Testis (tissue), 3 donors: ENCODE measurements around the gene CPAMD8. TPM values are rescaled to one million over a fixed set of nuclear protein-coding genes. Genes with fewer than 3 reads are reported as not detected.
"Not testable (repeated sequence)": the region's sequence is repeated elsewhere in the genome, so short reads cannot be mapped to it uniquely, and the experiment has no call there.

Experiments
- DNase-seq: peaks from one replicate; pipeline ENCODE4 v3.0.0-alpha.2; 2019
- H3K27ac ChIP-seq, 2 donors: fragments of 200-600 bp; sonication (generic); one replicate each; pipeline ENCODE4 v1.5.1; 2019
- H3K27me3 ChIP-seq: fragments of 200-600 bp; sonication (generic); one replicate; pipeline ENCODE4 v1.5.1; 2019
- H3K36me3 ChIP-seq: fragments of 200-600 bp; sonication (generic); one replicate; pipeline ENCODE4 v1.5.1; 2017; ENCODE audit warnings: low read depth; ENCODE audit errors: missing control alignments
- H3K4me1 ChIP-seq: fragments of 200-600 bp; sonication (generic); one replicate; pipeline ENCODE4 v1.5.1; 2019
- H3K4me3 ChIP-seq, 2 donors: fragments of 200-600 bp; sonication (generic); one replicate each; pipeline ENCODE4 v1.5.1; 2017 to 2019
- H3K9me3 ChIP-seq: fragments of 200-600 bp; sonication (generic); one replicate; pipeline ENCODE4 v1.5.1; 2017
- POLR2A ChIP-seq: fragments of 450-650 bp; IDR thresholded peaks from one replicate; pipeline ENCODE4 v1.6.1; 2017; ENCODE audit warnings: antibody characterized with exemption, mild to moderate bottlenecking, moderate library complexity
- WGBS, 2 donors: methylation state at CpG; one replicate each; pipeline ENCODE4 v1.1.5; 2018; 5-methylcytosine and 5-hydroxymethylcytosine counted together
- intact Hi-C: fragments of 100-400 bp; cut with DNase I; formaldehyde crosslinking; loops from one replicate; pipeline ENCODE4 v1.15.1; 2023; ENCODE audit warnings: low total_unique reads
- polyA plus RNA-seq: library from polyadenylated mRNA; stranded (reverse); fragments of 350-450 nt; fragmentation: Illumina TruSeq; extraction: RNeasy Lipid Tissue Mini Kit (QIAGEN cat#74804); gene quantifications from one replicate; pipeline ENCODE4 v1.2.3, GENCODE V29; 2014; ENCODE audit warnings: low read depth, low replicate concordance; ENCODE audit not compliant: insufficient read depth
- total RNA-seq, 2 donors: library from RNA; depleted of rRNA; stranded (reverse); fragments of >200 nt; gene quantifications; one replicate each; pipeline ENCODE4 v1.2.3, GENCODE V29; 2016
- TF ChIP-seq, protein P1 (sequence below), 3 experiments: fragments of 450-650 bp in 2 of 3; fragments of 200-600 bp in 1 of 3; sonication (generic) in 1 of 3; IDR thresholded peaks; one replicate each; pipeline ENCODE4 v1.5.1; 2016 to 2019; ENCODE audit warnings: antibody characterized with exemption in 3 of 3, mild to moderate bottlenecking in 2 of 3, moderate library complexity in 1 of 3

Gene CPAMD8
- total and polyA plus RNA-seq, 3 donors from 2014 or later: 12.0 to 46.1 (median 30.8) TPM

DNA sequence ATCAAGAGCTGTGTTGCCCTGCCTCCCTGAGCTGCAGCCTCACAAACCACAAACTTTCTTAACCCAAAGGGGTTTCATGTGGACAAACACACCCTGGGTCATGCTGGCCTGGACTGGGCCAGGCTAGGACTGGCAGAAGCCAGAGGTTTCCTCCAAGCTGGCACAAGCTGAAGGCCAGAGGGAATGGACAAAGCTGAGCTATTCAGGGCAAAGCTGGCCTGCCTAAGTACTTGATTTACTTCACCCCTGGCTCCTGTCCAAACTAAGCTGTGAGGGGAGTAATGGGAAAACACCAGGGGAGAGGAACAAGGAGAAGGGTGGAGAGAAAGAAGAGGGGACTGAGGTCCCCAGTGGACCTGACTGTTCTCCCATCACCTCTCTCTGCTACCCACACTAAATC is 6.2 kb downstream of the CPAMD8 start:
- peak; percentile 22 for DNase-seq
- intact Hi-C loops: no loop called here
- H3K9me3 ChIP-seq: no peaks in the 10 kb centered on the region
- no peak overlapping the region for H3K27ac ChIP-seq
- H3K27me3 ChIP-seq: no peaks in the 10 kb centered on the region
- H3K4me3 ChIP-seq: no peak overlapping the region
- H3K36me3 ChIP-seq: no peaks in the 10 kb centered on the region
- H3K4me1 ChIP-seq: no peaks in the 10 kb centered on the region
- TF ChIP-seq POLR2A: no peak
- TF ChIP-seq, protein P1, sequence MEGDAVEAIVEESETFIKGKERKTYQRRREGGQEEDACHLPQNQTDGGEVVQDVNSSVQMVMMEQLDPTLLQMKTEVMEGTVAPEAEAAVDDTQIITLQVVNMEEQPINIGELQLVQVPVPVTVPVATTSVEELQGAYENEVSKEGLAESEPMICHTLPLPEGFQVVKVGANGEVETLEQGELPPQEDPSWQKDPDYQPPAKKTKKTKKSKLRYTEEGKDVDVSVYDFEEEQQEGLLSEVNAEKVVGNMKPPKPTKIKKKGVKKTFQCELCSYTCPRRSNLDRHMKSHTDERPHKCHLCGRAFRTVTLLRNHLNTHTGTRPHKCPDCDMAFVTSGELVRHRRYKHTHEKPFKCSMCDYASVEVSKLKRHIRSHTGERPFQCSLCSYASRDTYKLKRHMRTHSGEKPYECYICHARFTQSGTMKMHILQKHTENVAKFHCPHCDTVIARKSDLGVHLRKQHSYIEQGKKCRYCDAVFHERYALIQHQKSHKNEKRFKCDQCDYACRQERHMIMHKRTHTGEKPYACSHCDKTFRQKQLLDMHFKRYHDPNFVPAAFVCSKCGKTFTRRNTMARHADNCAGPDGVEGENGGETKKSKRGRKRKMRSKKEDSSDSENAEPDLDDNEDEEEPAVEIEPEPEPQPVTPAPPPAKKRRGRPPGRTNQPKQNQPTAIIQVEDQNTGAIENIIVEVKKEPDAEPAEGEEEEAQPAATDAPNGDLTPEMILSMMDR (IDR thresholded peaks at IDR 0.05): no peak

DNA sequence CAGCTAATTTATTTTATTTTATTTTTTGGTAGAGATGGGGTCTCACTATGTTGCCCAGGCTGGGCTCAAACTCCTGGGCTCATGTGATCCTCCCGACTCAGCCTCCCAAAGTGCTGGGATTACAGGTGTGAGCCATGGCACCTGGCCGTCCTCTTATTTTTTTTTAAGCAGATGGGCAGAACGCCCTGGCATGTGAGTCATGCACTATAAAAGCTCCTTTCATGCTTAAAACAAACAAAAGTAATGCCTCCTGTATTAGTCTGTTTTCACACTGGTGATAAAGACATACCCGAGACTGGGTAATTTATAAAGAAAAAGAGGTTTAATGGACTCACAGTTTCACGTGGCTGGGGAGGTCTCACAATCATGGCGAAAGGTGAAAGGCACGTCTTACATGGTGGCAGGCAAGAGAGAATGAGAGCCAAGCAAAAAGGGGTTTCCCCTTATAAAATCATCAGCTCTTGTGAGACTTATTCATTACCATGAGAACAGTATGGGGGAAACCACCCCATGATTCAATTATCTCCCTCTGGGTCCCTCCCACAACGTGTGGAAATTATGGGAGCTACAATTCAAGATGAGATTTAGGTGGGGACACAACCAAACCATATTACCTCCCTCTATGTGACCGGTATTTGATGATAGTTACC is 12.3 kb downstream of the CPAMD8 start:
- WGBS, 2 donors: 84 to 85% methylated on average over 9 of the region's 9 CpGs
- not testable (repeated sequence) for DNase-seq

DNA sequence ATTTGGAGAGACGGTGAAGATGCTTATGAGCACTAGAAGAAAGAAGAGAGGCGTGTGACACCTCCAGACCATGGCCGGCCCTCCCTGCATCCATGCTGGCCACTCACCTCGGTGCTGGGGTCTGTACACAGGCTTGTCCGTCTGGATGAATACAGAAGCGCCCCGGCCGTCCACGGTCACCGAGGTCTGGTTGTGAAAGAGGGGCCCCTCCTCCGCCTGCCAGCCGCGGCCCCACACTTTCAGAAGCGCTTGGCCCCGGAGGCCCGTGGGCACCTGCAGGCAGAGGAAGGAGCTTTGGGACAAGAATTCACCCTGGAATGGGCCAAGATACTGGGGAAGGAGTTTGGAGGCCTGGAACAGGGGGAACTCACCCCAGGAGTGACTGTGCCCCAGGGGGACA is 15.1 kb downstream of the CPAMD8 start:
- TF ChIP-seq, protein P1 (IDR thresholded peaks at IDR 0.05): no peak
- TF ChIP-seq POLR2A: no peak
- no peaks in the 10 kb centered on the region for H3K36me3 ChIP-seq
- H3K27ac ChIP-seq: no peak overlapping the region
- no peaks in the 10 kb centered on the region for H3K27me3 ChIP-seq
- no peak overlapping the region for H3K4me3 ChIP-seq
- intact Hi-C loops: no loop called here
- WGBS, 2 donors: 97% methylated on average over 14 to 16 of the region's 16 CpGs
- no peaks in the 10 kb centered on the region for H3K4me1 ChIP-seq
- H3K9me3 ChIP-seq: no peaks in the 10 kb centered on the region
- DNase-seq: no peak

More for the DNA sequence above, 12.3 kb downstream of the CPAMD8 start:
- H3K4me1 ChIP-seq, H3K9me3 ChIP-seq, intact Hi-C loops, H3K4me3 ChIP-seq, H3K36me3 ChIP-seq, H3K27me3 ChIP-seq, H3K27ac ChIP-seq: not testable (repeated sequence)

DNA sequence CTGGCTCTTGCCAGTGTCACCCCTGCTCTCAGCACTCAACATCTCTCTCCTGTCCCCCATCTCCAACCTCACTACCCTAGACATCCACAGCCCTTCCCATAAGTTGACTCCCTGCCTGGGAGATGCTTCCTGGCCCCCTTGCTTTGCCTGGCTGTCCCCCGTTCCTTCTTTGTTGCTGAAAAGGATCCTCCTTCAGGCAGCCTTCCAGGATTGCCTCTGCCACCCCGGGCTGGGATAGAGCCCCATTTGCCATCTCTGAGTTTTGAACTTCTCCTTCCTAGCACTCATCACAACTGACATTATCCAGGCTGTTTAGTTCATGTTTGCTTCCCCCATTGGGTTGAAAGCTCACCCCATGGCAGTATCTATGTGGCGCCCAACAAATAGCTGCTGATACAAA is 20.0 kb downstream of the CPAMD8 start:
- no peaks in the 10 kb centered on the region for H3K4me1 ChIP-seq
- no peaks in the 10 kb centered on the region for H3K9me3 ChIP-seq
- intact Hi-C loops: no loop called here
- H3K27ac ChIP-seq: no peak overlapping the region
- no peak overlapping the region for H3K4me3 ChIP-seq
- WGBS, 2 donors: 91 to 93% methylated on average over 3 of the region's 3 CpGs
- H3K27me3 ChIP-seq: no peaks in the 10 kb centered on the region
- DNase-seq: no peak
- TF ChIP-seq, protein P1 (IDR thresholded peaks at IDR 0.05): no peak
- no peak for TF ChIP-seq POLR2A
- no peaks in the 10 kb centered on the region for H3K36me3 ChIP-seq

DNA sequence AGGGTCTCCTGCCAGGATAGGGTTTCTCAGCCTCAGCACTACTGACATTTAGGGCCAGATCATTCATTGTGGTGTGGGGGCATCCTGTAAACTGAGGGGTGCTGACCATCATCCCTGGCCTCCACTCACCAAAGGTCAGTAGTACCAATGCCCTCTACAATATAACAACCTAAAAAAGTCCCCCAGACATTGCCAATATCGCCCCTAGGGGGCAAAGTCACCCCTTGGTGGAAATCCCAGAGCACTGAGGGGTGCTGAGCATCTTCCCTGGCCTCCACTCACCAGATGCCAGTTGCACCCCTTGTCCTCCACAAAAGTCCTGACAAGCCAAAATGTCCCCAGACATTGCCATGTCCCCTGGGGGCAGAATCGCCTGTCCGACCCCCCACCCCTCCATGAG is 21.6 kb downstream of the CPAMD8 start:
- no peak for TF ChIP-seq POLR2A
- TF ChIP-seq, protein P1 (IDR thresholded peaks at IDR 0.05): no peak
- no peak for DNase-seq
- no peaks in the 10 kb centered on the region for H3K36me3 ChIP-seq
- H3K27me3 ChIP-seq: no peaks in the 10 kb centered on the region
- no peak overlapping the region for H3K27ac ChIP-seq
- H3K9me3 ChIP-seq: no peaks in the 10 kb centered on the region
- intact Hi-C loops: no loop called here
- 78 to 90% methylated on average over 3 of the region's 3 CpGs for WGBS, 2 donors
- H3K4me1 ChIP-seq: no peaks in the 10 kb centered on the region
- no peak overlapping the region for H3K4me3 ChIP-seq
